ENCODE results near the gene METTL21A.

DNA sequence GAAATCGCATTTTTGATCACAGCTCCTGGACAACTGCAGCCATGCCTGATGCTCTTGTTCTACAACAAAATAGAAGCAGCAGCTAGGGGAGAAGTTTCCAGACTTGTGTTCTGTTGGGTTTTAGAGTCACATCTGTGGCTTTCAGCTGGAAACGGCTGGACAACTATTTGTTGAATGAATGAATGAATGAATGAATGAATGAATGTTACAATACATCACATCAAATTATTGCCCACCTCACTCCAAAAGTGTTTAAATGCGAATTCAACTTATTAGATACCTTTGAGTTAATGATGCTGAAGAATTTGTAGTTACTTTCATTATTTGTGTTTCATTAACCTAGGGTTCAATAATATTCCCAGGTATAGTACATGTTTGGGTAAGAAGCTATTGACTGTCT lies 8.5 kb upstream of the METTL21A start:
- no peak for TF ChIP-seq CTCF (conservative IDR thresholded peaks at IDR 0.05 in 1 of 2, IDR thresholded peaks at IDR 0.05 in 1 of 2; ENCODE audit: low read depth in 1 of 2, low read length in 2 of 2)
- no peak for TF ChIP-seq EZH2 (IDR thresholded peaks at IDR 0.05; ENCODE audit: low read length, missing control alignments)

Measured in fibroblast of lung (primary cell).